CD14-positive monocyte (primary cell): Measurements from ENCODE around the gene CLCNKA. TPM values are rescaled to one million over a fixed set of nuclear protein-coding genes. Genes with fewer than 3 reads are reported as not detected.

Experiments used
- DNase-seq, 3 donors: peaks; one replicate each; pipeline ENCODE4 v3.0.0-alpha.2; 2011 to 2022
- H2AFZ ChIP-seq: 2 replicates; pipeline ENCODE4 v1.6.0; 2012; ENCODE audit warnings: mild to moderate bottlenecking, low read depth, low read length, inconsistent platforms; ENCODE audit not compliant: insufficient read depth, poor library complexity, severe bottlenecking
- H3K27ac ChIP-seq, 2 donors: 1 replicate in 1 of 2; 2 replicates in 1 of 2; pipeline ENCODE4 v1.5.1; 2012 to 2013; ENCODE audit warnings: low read length in 2 of 2, control low read depth in 1 of 2, inconsistent platforms in 1 of 2, low read depth in 1 of 2, mild to moderate bottlenecking in 1 of 2
- H3K27me3 ChIP-seq, 2 donors: one replicate each; pipeline versions ENCODE4 v1.6.0 to v1.6.1; 2011 to 2013; ENCODE audit warnings: low read length in 2 of 2; ENCODE audit not compliant: control insufficient read depth in 2 of 2, insufficient read depth in 2 of 2
- H3K36me3 ChIP-seq, 2 donors: replicated peaks in 1 of 2; 1 replicate in 1 of 2; 2 replicates in 1 of 2; pipeline versions ENCODE4 v1.5.1 to v1.6.1; 2012 to 2013; ENCODE audit warnings: low read length in 2 of 2, control low read depth in 1 of 2, inconsistent platforms in 1 of 2, mild to moderate bottlenecking in 1 of 2; ENCODE audit not compliant: insufficient read depth in 2 of 2, control insufficient read depth in 1 of 2
- H3K4me1 ChIP-seq, 2 donors: 1 replicate in 1 of 2; 2 replicates in 1 of 2; pipeline versions ENCODE4 v1.5.1 to v1.6.1; 2012 to 2013; ENCODE audit warnings: low read length in 2 of 2, control low read depth in 1 of 2, inconsistent platforms in 1 of 2, mild to moderate bottlenecking in 1 of 2, moderate library complexity in 1 of 2; ENCODE audit not compliant: insufficient read depth in 2 of 2, control insufficient read depth in 1 of 2
- H3K4me2 ChIP-seq: replicated peaks from 2 replicates; pipeline ENCODE3; 2012; ENCODE audit warnings: low read length, moderate library complexity, mild to moderate bottlenecking; ENCODE audit not compliant: poor library complexity, severe bottlenecking; ENCODE audit errors: extremely low read depth
- H3K4me3 ChIP-seq, 3 experiments: fragments of 200-600 bp in 1 of 3; sonication (generic) in 1 of 3; replicated peaks in 1 of 3; 1 replicate in 2 of 3; 2 replicates in 1 of 3; pipeline ENCODE4 v1.5.1; 2011 to 2013; ENCODE audit warnings: low read length in 3 of 3, mild to moderate bottlenecking in 3 of 3, control low read depth in 2 of 3, low read depth in 2 of 3, inconsistent platforms in 1 of 3, moderate library complexity in 1 of 3
- H3K79me2 ChIP-seq: 2 replicates; pipeline ENCODE4 v1.6.0; 2012; ENCODE audit warnings: mild to moderate bottlenecking, control low read depth, inconsistent platforms, low read length, moderate library complexity; ENCODE audit not compliant: insufficient read depth
- H3K9ac ChIP-seq: 2 replicates; pipeline ENCODE4 v1.6.0; 2017; ENCODE audit warnings: low read length, mild to moderate bottlenecking; ENCODE audit not compliant: insufficient read depth, poor library complexity, severe bottlenecking
- H3K9me3 ChIP-seq, 2 donors: replicated peaks in 1 of 2; 1 replicate in 1 of 2; 2 replicates in 1 of 2; pipeline versions ENCODE4 v1.5.1 to v1.6.1; 2012 to 2013; ENCODE audit warnings: low read length in 2 of 2, control low read depth in 1 of 2; ENCODE audit not compliant: control insufficient read depth in 1 of 2, insufficient read depth in 1 of 2
- H4K20me1 ChIP-seq: 2 replicates; pipeline ENCODE4 v1.6.0; 2012; ENCODE audit warnings: mild to moderate bottlenecking, low read length, control low read depth, moderate library complexity; ENCODE audit not compliant: insufficient read depth
- H3K27ac Mint-ChIP-seq, 7 donors: one replicate each; pipeline ENCODE4 v1.8.0; 2020; ENCODE audit warnings: mild to moderate bottlenecking in 7 of 7, mixed read lengths in 7 of 7, moderate library complexity in 6 of 7, inconsistent platforms in 2 of 7
- H3K27me3 Mint-ChIP-seq, 3 donors: one replicate each; pipeline ENCODE4 v1.8.0; 2021 to 2022; ENCODE audit warnings: low read depth in 3 of 3, mild to moderate bottlenecking in 3 of 3, mixed read lengths in 3 of 3, moderate library complexity in 3 of 3, inconsistent platforms in 1 of 3
- H3K36me3 Mint-ChIP-seq, 2 donors: one replicate each; pipeline ENCODE4 v1.8.0; 2020; ENCODE audit warnings: mixed read lengths in 2 of 2, inconsistent platforms in 1 of 2, mild to moderate bottlenecking in 1 of 2
- H3K4me1 Mint-ChIP-seq: one replicate; pipeline ENCODE4 v1.8.0; 2020; ENCODE audit warnings: mild to moderate bottlenecking, mixed read lengths
- H3K4me3 Mint-ChIP-seq, 2 donors: one replicate each; pipeline ENCODE4 v1.8.0; 2020; ENCODE audit warnings: mild to moderate bottlenecking in 2 of 2, mixed read lengths in 2 of 2, moderate library complexity in 1 of 2
- H3K9me3 Mint-ChIP-seq, 7 donors: one replicate each; pipeline ENCODE4 v1.8.0; 2020 to 2022; ENCODE audit warnings: mixed read lengths in 7 of 7, mild to moderate bottlenecking in 6 of 7, moderate library complexity in 6 of 7, inconsistent platforms in 2 of 7
- WGBS: methylation state at CpG from one replicate; pipeline ENCODE4 v1.1.5; 2013; ENCODE audit warnings: missing lambda C conversion rate; ENCODE audit not compliant: insufficient coverage; 5-methylcytosine and 5-hydroxymethylcytosine counted together
- intact Hi-C, 2 donors: fragments of 100-400 bp; cut with micrococcal nuclease; formaldehyde crosslinking; loops; one replicate each; pipeline versions ENCODE4 v1.15.0 to v1.15.1; 2023
- polyA plus RNA-seq, 3 donors: library from polyadenylated mRNA; depleted of rRNA in 1 of 3; unstranded in 2 of 3; stranded (reverse) in 1 of 3; fragments of 300-500 nt in 2 of 3; fragments of >200 nt in 1 of 3; fragmentation: Illumina TruSeq in 2 of 3; gene quantifications; 1 replicate in 2 of 3; 2 replicates in 1 of 3; pipeline ENCODE4 v1.2.3, GENCODE V29; 2012 to 2021
- TF ChIP-seq, protein P1 (sequence below): fragments of 200-600 bp; IDR thresholded peaks from one replicate; pipeline ENCODE4 v1.8.0; 2022; ENCODE audit warnings: antibody characterized with exemption, mild to moderate bottlenecking

The CLCNKA gene
- polyA plus RNA-seq, 3 donors, result 0.07 TPM; not detected in 2

DNA sequence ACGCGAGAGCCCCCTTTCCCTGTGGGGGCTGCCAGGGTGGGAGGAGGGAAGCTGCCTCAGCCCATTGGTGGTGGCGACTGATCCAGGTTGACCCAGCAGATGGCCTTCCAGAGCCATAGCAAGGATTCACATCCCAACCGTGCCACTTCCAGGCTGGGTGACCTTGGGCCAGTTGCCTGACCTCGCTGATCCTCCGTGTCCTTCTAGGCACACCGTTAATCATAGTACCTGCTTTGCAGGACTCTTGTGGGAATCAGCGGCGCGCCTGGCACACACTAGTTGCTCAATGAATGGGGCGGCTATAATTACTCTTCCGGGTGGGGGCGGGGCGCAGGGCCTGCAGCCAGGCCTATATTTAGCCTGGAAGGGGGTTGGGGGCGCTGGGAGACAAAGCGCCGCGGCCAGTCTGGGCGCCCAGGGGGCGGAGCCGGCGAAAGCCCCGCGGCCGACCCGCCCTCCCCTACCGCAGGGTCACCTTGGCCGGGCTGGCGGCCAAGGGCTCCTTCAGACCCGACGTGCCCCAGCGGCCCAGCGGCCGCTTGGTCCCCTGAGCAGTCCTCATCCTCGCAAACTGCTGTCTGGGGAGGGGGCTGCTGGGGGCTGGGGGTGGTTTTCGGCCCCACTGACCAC, 9.1 kb upstream of the CLCNKA start:
- no peaks in the 10 kb centered on the region for H4K20me1 ChIP-seq
- H3K4me3 ChIP-seq, result peak overlapping the region; percentile 38 to 75 (median 40)
- DNase-seq, result peak; percentile 36 to 60 (median 42)

DNA sequence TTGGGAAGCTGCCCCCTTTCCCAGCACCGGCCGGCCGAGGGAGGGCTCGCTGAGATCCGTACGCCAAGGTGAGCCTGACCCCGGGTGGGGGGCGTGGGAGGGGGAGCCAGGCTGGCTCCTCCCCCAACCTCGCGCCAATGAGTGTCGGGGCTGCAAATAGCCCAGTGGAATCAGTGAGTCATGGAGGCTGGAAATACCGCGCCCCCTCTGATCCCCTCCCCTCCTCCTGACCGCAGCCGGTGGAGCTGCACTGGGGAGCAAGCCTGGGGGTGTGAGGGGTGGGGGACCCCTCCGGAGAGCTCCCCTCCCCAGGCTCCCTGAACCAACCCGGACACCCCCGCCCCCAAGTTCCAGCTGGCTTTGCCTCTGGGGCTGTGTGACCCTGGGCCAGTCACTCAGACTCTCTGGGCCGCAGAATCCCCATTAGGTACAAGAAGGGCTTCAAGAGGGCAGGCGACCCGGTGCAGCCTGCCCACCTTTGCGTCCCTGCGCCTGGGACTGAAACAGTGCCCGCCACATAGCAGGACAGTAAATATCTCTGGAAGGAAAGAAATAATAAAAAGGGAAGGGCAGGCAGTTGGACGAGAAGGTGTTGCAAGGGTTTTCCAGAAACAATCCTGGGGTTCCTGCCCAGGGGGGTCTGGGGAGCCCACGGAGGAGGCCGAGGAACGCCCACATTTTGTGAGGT, 8.5 kb upstream of the CLCNKA start:
- intact Hi-C loops, result loop anchor here in 1 of 2 donors (2.0 to 10.0 kb wide), 2 partner anchors 41 to 171 kb away; no protein-coding TSS in a partner anchor
- H2AFZ ChIP-seq, result peak overlapping the region; percentile 90
- no peaks in the 10 kb centered on the region for H3K9me3 ChIP-seq
- H3K4me3 ChIP-seq, result peak overlapping the region; percentile 38 to 75 (median 40)
- H4K20me1 ChIP-seq, result no peaks in the 10 kb centered on the region
- Mint-ChIP-seq H3K36me3 (no peaks in the 10 kb centered on the region), H3K27me3 (peaks cover 12 to 14% (median 13%) of the 10 kb centered on the region in 3 donors), H3K4me3 (peak overlapping the region; percentile 62 to 79), H3K9me3 (no peaks in the 10 kb centered on the region), H3K27ac (peak overlapping the region in 2 of 7 donors; percentile 32 to 58), H3K4me1 (peaks cover 15% of the 10 kb centered on the region)
- H3K79me2 ChIP-seq, result no peaks in the 10 kb centered on the region
- TF ChIP-seq, protein P1, sequence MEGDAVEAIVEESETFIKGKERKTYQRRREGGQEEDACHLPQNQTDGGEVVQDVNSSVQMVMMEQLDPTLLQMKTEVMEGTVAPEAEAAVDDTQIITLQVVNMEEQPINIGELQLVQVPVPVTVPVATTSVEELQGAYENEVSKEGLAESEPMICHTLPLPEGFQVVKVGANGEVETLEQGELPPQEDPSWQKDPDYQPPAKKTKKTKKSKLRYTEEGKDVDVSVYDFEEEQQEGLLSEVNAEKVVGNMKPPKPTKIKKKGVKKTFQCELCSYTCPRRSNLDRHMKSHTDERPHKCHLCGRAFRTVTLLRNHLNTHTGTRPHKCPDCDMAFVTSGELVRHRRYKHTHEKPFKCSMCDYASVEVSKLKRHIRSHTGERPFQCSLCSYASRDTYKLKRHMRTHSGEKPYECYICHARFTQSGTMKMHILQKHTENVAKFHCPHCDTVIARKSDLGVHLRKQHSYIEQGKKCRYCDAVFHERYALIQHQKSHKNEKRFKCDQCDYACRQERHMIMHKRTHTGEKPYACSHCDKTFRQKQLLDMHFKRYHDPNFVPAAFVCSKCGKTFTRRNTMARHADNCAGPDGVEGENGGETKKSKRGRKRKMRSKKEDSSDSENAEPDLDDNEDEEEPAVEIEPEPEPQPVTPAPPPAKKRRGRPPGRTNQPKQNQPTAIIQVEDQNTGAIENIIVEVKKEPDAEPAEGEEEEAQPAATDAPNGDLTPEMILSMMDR, result no peak
- whole genome bisulfite sequencing, result 56% methylated on average over 12 of the region's 28 CpGs
- peak overlapping the region; percentile 87 for H3K4me2 ChIP-seq
- no peaks in the 10 kb centered on the region for H3K27me3 ChIP-seq
- peak overlapping the region in 1 of 2 donors; percentile 48 for H3K27ac ChIP-seq
- DNase-seq, result peak; percentile 50 to 82 (median 53)
- peak overlapping the region; percentile 76 for H3K9ac ChIP-seq
- no peaks in the 10 kb centered on the region for H3K36me3 ChIP-seq
- peaks cover 13 to 22% of the 10 kb centered on the region in 2 donors for H3K4me1 ChIP-seq

More for the DNA sequence above, 9.1 kb upstream of the CLCNKA start:
- Mint-ChIP-seq H3K27me3 (peaks cover 9 to 14% (median 10%) of the 10 kb centered on the region in 3 donors), H3K36me3 (no peaks in the 10 kb centered on the region), H3K27ac (peak overlapping the region in 3 of 7 donors; percentile 14 to 30 (median 30)), H3K4me1 (peaks cover 11% of the 10 kb centered on the region), H3K9me3 (no peaks in the 10 kb centered on the region), H3K4me3 (peak overlapping the region; percentile 62 to 79)
- Histone ChIP-seq H2AFZ (peak overlapping the region; percentile 90), H3K4me1 (peaks cover 13 to 19% of the 10 kb centered on the region in 2 donors), H3K9ac (peak overlapping the region; percentile 76), H3K36me3 (no peaks in the 10 kb centered on the region), H3K27me3 (no peaks in the 10 kb centered on the region), H3K9me3 (no peaks in the 10 kb centered on the region), H3K4me2 (peak overlapping the region; percentile 87), H3K79me2 (no peaks in the 10 kb centered on the region), H3K27ac (peak overlapping the region in 1 of 2 donors; percentile 48)
- TF ChIP-seq, protein P1, result no peak
- intact Hi-C loops, result loop anchor here in 1 of 2 donors (2.0 to 10.0 kb wide), 2 partner anchors 42 to 172 kb away; no protein-coding TSS in a partner anchor
- under 1% methylated on average over 28 of the region's 36 CpGs for WGBS
